Astrocyte of the spinal cord (primary cell): ENCODE results near the gene ANO3.

Experiments
- DNase-seq: peaks from one replicate; pipeline ENCODE4 v3.0.0; 2011; ENCODE audit warnings: low read depth, low spot score
- H3K4me3 ChIP-seq: 2 replicates; pipeline ENCODE4 v1.5.1; 2011; ENCODE audit warnings: low read depth, mild to moderate bottlenecking, low read length, moderate library complexity
- CTCF ChIP-seq: IDR thresholded peaks from 2 replicates; pipeline ENCODE4 v1.5.1; 2012; ENCODE audit warnings: low read depth, mild to moderate bottlenecking, low read length, inconsistent platforms
- in situ Hi-C: cut with HindIII; loops from 2 replicates; pipeline ENCODE4 v1.10.0; 2017; ENCODE audit warnings: low sequenced_read_pairs

ANO3 gene

GRCh38 chr11:26319906-26320305, 12.0 kb upstream of the ANO3 start:
- no peak for TF ChIP-seq CTCF
- in situ Hi-C loops: no loop called here
- DNase-seq: peak; percentile 53
- no peak overlapping the region for H3K4me3 ChIP-seq

- DNase-seq: no peak
- no peak for TF ChIP-seq CTCF
- no peak overlapping the region for H3K4me3 ChIP-seq
- in situ Hi-C loops: no loop called here
These were observed 10.4 kb upstream of the ANO3 start for GRCh38 chr11:26321516-26321915.

- no peak for DNase-seq
- H3K4me3 ChIP-seq: no peak overlapping the region
- no peak for TF ChIP-seq CTCF
- in situ Hi-C loops: no loop called here
These were observed 9.4 kb upstream of the ANO3 start for GRCh38 chr11:26322335-26323067.

GRCh38 chr11:26323837-26324236, 8.1 kb upstream of the ANO3 start:
- no peak for DNase-seq
- in situ Hi-C loops: no loop called here

GRCh38 chr11:26324270-26324669, 7.7 kb upstream of the ANO3 start:
- no peak for TF ChIP-seq CTCF
- in situ Hi-C loops: no loop called here
- DNase-seq: no peak
- H3K4me3 ChIP-seq: no peak overlapping the region

More at GRCh38 chr11:26323837-26324236, 8.1 kb upstream of the ANO3 start:
- TF ChIP-seq CTCF: no peak
- H3K4me3 ChIP-seq: no peak overlapping the region

GRCh38 chr11:26326793-26327400, 5.0 kb upstream of the ANO3 start:
- in situ Hi-C loops: no loop called here
- TF ChIP-seq CTCF: no peak
- no peak for DNase-seq
- H3K4me3 ChIP-seq: no peak overlapping the region
